NCI-H2196 treated with DMSO at 0.1 percent for 48 hours (cell line): ENCODE data around the gene UBASH3B.
"Not testable (repeated sequence)": the region's sequence is repeated elsewhere in the genome, so short reads cannot be mapped to it uniquely, and the experiment has no call there.

Experiments
- DNase-seq: peaks from one replicate; lab custom pipeline; 2025; ENCODE audit not compliant: unreplicated experiment; lab: John Stamatoyannopoulos, UW

The UBASH3B gene

GRCh38 chr11:122655527-122656072 lies at the start of gene UBASH3B:
Gene UBASH3B, plus strand, starts transcription at chr11:122655722. Its CDS starts 328 bp downstream, at chr11:122656050.
- DNase-seq: peak; percentile 62

GRCh38 chr11:122607162-122607561 lies 48.4 kb upstream of the UBASH3B start:
- not testable (repeated sequence) for DNase-seq

- DNase-seq: no peak
Measured at GRCh38 chr11:122612123-122612824, 43.2 kb upstream of the UBASH3B start.

- DNase-seq: no peak
Measured at GRCh38 chr11:122616718-122617117, 38.8 kb upstream of the UBASH3B start.

GRCh38 chr11:122617297-122617696 lies 38.2 kb upstream of the UBASH3B start:
- DNase-seq: no peak

GRCh38 chr11:122617926-122618325 lies 37.6 kb upstream of the UBASH3B start:
- DNase-seq: no peak

GRCh38 chr11:122618927-122619326 lies 36.6 kb upstream of the UBASH3B start:
- no peak for DNase-seq

- no peak for DNase-seq
Measured at GRCh38 chr11:122619757-122620156, 35.8 kb upstream of the UBASH3B start.

GRCh38 chr11:122625501-122625900 lies 30.0 kb upstream of the UBASH3B start:
- not testable (repeated sequence) for DNase-seq

- DNase-seq: no peak
Measured at GRCh38 chr11:122625976-122626665, 29.4 kb upstream of the UBASH3B start.

- no peak for DNase-seq
Measured at GRCh38 chr11:122627745-122628144, 27.8 kb upstream of the UBASH3B start.

- DNase-seq: peak; percentile 40
Measured at GRCh38 chr11:122628810-122629555, 26.5 kb upstream of the UBASH3B start.

GRCh38 chr11:122632181-122632824 lies 23.2 kb upstream of the UBASH3B start:
- no peak for DNase-seq

- DNase-seq: peak; percentile 45
Measured at GRCh38 chr11:122633219-122633829, 22.2 kb upstream of the UBASH3B start.

- DNase-seq: no peak
Measured at GRCh38 chr11:122634501-122634900, 21.0 kb upstream of the UBASH3B start.

GRCh38 chr11:122637541-122637940 lies 18.0 kb upstream of the UBASH3B start:
- no peak for DNase-seq

- DNase-seq: no peak
Measured at GRCh38 chr11:122642472-122642922, 13.0 kb upstream of the UBASH3B start.

- DNase-seq: no peak
Measured at GRCh38 chr11:122642971-122643370, 12.6 kb upstream of the UBASH3B start.

- DNase-seq: no peak
Measured at GRCh38 chr11:122645847-122646246, 9.7 kb upstream of the UBASH3B start.

- no peak for DNase-seq
Measured at GRCh38 chr11:122646549-122647340, 8.8 kb upstream of the UBASH3B start.
